DND-41 (cell line): ENCODE results near the gene TOLLIP.

Experiments used
- EZH2 ChIP-seq: IDR thresholded peaks from 3 replicates; pipeline ENCODE4 v1.6.1; 2012; ENCODE audit warnings: borderline replicate concordance, low read depth, mild to moderate bottlenecking, moderate library complexity, low read length, inconsistent platforms; ENCODE audit not compliant: severe bottlenecking
- TF ChIP-seq, protein P1 (sequence below): IDR thresholded peaks from 2 replicates; pipeline ENCODE4 v1.5.1; 2012; ENCODE audit warnings: borderline replicate concordance, low read length, moderate library complexity, mild to moderate bottlenecking; ENCODE audit not compliant: poor library complexity, severe bottlenecking; ENCODE audit errors: extremely low read depth

DNA sequence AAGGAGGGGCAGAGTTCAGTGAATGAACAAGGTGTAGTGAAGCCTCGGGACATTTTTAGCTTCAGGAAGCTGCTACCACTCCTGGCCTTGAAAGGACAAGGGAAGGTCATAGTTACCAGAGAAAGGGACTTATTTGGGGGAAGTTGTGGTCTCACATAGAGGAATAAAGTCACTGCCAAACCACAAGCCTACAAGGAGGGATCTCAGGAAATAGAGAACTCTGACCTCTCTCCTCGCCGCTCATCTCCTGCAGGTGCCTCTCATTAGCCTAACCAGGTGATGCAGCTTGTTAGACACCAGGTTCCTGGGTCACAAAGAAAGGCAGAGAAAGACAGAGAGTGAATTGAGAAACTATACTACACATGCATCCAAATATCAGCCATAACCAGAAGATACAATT is 14.3 kb upstream of the TOLLIP start:
- TF ChIP-seq, protein P1, sequence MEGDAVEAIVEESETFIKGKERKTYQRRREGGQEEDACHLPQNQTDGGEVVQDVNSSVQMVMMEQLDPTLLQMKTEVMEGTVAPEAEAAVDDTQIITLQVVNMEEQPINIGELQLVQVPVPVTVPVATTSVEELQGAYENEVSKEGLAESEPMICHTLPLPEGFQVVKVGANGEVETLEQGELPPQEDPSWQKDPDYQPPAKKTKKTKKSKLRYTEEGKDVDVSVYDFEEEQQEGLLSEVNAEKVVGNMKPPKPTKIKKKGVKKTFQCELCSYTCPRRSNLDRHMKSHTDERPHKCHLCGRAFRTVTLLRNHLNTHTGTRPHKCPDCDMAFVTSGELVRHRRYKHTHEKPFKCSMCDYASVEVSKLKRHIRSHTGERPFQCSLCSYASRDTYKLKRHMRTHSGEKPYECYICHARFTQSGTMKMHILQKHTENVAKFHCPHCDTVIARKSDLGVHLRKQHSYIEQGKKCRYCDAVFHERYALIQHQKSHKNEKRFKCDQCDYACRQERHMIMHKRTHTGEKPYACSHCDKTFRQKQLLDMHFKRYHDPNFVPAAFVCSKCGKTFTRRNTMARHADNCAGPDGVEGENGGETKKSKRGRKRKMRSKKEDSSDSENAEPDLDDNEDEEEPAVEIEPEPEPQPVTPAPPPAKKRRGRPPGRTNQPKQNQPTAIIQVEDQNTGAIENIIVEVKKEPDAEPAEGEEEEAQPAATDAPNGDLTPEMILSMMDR: no peak
- no peak for TF ChIP-seq EZH2
